ENCODE results near the gene MTHFD1L.

MTHFD1L gene

GRCh38 chr6:150934380-150934779 lies 68.9 kb downstream of the MTHFD1L start:
- no peak for DNase-seq (ENCODE audit: low read depth)

GRCh38 chr6:150936021-150936555 lies 70.6 kb downstream of the MTHFD1L start:
- no peak for DNase-seq (ENCODE audit: low read depth)

- DNase-seq (ENCODE audit: low read depth): no peak
Observed at GRCh38 chr6:150937132-150937906, 71.8 kb downstream of the MTHFD1L start.

- DNase-seq (ENCODE audit: low read depth): no peak
Observed at GRCh38 chr6:150939399-150939798, 73.9 kb downstream of the MTHFD1L start.

GRCh38 chr6:150940941-150941340 lies 75.4 kb downstream of the MTHFD1L start:
- no peak for DNase-seq (ENCODE audit: low read depth)

GRCh38 chr6:150949526-150949925 lies 84.0 kb downstream of the MTHFD1L start:
- no peak for DNase-seq (ENCODE audit: low read depth)

GRCh38 chr6:150953851-150954250 lies 88.3 kb downstream of the MTHFD1L start:
- DNase-seq (ENCODE audit: low read depth): no peak

GRCh38 chr6:150959166-150959565 lies 93.7 kb downstream of the MTHFD1L start:
- no peak for DNase-seq (ENCODE audit: low read depth)

GRCh38 chr6:150962436-150962835 lies 96.9 kb downstream of the MTHFD1L start:
- DNase-seq (ENCODE audit: low read depth): no peak

- no peak for DNase-seq (ENCODE audit: low read depth)
Observed at GRCh38 chr6:150964765-150965164, 99.3 kb downstream of the MTHFD1L start.

GRCh38 chr6:150966786-150967185 lies 101.3 kb downstream of the MTHFD1L start:
- DNase-seq (ENCODE audit: low read depth): no peak

GRCh38 chr6:150967381-150967780 lies 101.9 kb downstream of the MTHFD1L start:
- no peak for DNase-seq (ENCODE audit: low read depth)

GRCh38 chr6:150967910-150968309 lies 102.4 kb downstream of the MTHFD1L start:
- DNase-seq (ENCODE audit: low read depth): peak; percentile 11

- no peak for DNase-seq (ENCODE audit: low read depth)
Observed at GRCh38 chr6:150969901-150970300, 104.4 kb downstream of the MTHFD1L start.

- DNase-seq (ENCODE audit: low read depth): no peak
Observed at GRCh38 chr6:150971219-150971618, 105.7 kb downstream of the MTHFD1L start.

- DNase-seq (ENCODE audit: low read depth): no peak
Observed at GRCh38 chr6:150975136-150975535, 109.6 kb downstream of the MTHFD1L start.

GRCh38 chr6:150977281-150977680 lies 111.8 kb downstream of the MTHFD1L start:
- no peak for DNase-seq (ENCODE audit: low read depth)

GRCh38 chr6:150978624-150979023 lies 113.1 kb downstream of the MTHFD1L start:
- no peak for DNase-seq (ENCODE audit: low read depth)

GRCh38 chr6:150979826-150980350 lies 114.4 kb downstream of the MTHFD1L start:
- no peak for DNase-seq (ENCODE audit: low read depth)

- DNase-seq (ENCODE audit: low read depth): no peak
Observed at GRCh38 chr6:150981095-150981494, 115.6 kb downstream of the MTHFD1L start.

- no peak for DNase-seq (ENCODE audit: low read depth)
Observed at GRCh38 chr6:150981669-150982068, 116.2 kb downstream of the MTHFD1L start.

GRCh38 chr6:150987371-150987828 lies 121.9 kb downstream of the MTHFD1L start:
- DNase-seq (ENCODE audit: low read depth): no peak

GRCh38 chr6:150987855-150988464 lies 122.5 kb downstream of the MTHFD1L start:
- DNase-seq (ENCODE audit: low read depth): no peak

All from CMK (cell line).